Activated CD8-positive, alpha-beta memory T cell treated with anti-CD3 and anti-CD28 coated beads, Interleukin-2, amount 50 U/mL, for 24 hours (primary cell): ENCODE data around the gene APOE.
"Not testable (repeated sequence)": the region's sequence is repeated elsewhere in the genome, so short reads cannot be mapped to it uniquely, and the experiment has no call there.

Experiments
- DNase-seq: peaks from one replicate; pipeline ENCODE4 v3.0.0-alpha.2; 2020; ENCODE audit errors: extremely low read depth

The APOE gene

DNA sequence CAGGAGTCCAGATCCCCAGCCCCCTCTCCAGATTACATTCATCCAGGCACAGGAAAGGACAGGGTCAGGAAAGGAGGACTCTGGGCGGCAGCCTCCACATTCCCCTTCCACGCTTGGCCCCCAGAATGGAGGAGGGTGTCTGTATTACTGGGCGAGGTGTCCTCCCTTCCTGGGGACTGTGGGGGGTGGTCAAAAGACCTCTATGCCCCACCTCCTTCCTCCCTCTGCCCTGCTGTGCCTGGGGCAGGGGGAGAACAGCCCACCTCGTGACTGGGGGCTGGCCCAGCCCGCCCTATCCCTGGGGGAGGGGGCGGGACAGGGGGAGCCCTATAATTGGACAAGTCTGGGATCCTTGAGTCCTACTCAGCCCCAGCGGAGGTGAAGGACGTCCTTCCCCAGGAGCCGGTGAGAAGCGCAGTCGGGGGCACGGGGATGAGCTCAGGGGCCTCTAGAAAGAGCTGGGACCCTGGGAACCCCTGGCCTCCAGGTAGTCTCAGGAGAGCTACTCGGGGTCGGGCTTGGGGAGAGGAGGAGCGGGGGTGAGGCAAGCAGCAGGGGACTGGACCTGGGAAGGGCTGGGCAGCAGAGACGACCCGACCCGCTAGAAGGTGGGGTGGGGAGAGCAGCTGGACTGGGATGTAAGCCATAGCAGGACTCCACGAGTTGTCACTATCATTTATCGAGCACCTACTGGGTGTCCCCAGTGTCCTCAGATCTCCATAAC, at the start of gene APOE:
Gene APOE, plus strand, starts transcription at position 360 of the 724 bp plus-strand sequence. CDS start 829 bp downstream, outside the sequence.
- no peak for DNase-seq

DNA sequence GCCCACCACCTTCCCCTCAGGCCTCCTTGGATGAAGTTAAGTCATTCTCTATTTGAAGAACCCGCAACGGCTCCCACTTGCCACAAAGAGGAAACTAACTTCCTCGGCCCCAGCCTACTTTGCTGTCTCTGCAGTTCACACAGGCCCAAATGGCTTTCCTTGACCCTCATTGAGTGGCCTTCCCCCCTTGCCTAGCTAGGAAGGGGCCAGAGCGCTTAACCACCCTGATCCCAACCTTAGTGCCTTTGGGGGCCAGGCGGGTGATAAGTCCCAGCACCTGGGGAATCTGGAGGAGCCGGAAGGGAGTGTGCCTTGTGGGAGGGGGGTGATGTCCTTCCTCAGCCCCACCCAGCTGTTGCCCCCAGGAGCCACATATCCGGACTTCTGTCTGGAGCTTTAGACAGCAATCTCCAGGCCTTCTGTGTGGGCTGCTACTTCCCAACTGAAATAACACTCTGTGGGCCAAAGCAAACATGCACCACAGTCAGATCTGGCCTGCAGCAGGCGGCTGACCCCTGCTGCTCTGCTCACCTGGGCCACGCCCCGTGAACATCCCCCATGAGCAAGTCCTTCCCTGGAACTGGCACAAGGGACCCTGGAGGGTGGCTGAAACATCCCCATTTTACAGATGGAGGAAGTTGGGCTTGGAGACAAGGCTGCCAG, 49.0 kb upstream of the APOE start:
- DNase-seq: no peak

DNA sequence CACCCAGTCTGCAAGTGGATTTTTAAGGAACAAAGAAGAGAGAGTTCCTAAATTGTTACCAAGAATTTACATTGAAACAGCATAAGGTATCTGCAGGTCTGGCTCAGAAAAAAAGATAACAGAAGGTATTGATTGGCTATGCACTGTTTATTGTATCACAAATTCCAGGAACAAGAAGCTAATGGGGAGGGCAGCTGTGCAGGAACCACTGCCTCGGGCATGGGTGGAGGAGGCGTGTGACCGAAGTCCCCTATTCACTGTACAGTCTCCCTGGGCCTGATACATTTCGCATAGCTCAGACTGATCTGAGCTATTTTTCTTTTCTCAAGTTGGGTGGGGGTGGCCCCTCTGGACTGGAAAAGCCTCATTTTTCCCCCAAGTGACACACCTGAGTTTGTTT, 47.8 kb upstream of the APOE start:
- no peak for DNase-seq

DNA sequence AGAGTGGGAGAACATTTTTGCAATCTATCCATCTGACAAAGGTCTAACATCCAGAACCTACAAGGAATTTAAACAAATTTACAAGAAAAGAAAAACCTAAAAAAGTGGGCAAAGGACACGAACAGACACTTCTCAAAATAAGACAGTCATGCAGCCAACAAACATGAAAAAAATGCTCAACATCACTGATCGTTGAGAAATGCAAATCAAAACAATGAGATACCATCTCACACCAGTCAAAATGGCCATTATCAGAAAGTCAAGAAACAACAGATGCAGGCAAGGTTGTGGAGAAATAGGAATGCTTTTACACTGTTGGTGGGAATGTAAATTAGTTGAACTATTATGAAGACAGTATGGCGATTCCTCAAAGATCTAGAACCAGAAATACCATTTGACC, 44.0 kb upstream of the APOE start:
- DNase-seq: not testable (repeated sequence)

DNA sequence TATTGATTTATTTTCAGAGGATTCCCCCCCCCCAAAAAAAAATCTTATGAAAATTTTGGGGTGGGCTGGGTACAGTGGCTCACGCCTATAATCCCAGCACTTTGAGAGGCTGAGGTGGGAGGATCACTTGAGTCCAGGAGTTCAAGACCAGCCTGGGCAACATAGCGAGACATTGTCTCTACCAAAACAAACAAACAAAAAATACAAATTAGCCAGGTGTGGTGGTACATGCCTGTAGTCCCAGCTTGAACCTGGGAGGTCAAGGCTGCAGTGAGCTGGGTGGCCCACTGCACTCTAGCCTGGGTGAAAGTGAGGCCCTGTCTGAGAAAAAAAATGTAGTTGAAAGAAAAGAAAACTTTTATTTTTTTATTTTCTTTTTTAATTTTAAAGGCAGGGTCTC, 41.6 kb upstream of the APOE start:
- DNase-seq: no peak

DNA sequence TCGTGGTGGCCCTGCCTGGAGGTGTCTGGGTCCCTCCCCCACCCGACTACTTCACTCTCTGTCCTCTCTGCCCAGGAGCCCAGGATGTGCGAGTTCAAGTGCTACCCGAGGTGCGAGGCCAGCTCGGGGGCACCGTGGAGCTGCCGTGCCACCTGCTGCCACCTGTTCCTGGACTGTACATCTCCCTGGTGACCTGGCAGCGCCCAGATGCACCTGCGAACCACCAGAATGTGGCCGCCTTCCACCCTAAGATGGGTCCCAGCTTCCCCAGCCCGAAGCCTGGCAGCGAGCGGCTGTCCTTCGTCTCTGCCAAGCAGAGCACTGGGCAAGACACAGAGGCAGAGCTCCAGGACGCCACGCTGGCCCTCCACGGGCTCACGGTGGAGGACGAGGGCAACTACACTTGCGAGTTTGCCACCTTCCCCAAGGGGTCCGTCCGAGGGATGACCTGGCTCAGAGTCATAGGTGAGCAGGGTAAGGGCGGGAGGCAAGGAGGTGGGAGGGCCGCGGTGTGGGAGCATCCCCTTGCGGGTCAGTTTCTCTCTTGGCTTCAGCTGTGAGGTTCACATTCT, 40.3 kb upstream of the APOE start:
- DNase-seq: no peak

DNA sequence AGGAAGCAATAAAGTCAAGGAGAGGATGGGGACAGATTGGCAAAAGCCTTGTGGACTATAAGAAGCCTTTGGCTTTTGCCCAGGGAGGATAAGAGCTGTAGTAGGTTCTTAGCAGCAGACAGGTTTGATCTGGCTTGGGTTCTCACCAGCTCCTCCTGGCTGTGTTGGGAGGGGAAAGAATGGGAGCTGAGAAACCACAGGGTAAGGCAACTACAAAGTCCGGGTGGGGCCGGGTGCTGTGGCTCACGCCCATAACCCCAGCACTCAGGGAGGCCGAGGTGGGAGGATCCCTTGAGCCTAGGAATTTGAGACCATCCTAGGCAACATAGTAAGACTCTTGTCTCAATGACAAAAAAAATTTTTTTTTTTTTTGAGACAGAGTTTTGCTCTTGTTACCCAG, 38.9 kb upstream of the APOE start:
- DNase-seq: no peak

DNA sequence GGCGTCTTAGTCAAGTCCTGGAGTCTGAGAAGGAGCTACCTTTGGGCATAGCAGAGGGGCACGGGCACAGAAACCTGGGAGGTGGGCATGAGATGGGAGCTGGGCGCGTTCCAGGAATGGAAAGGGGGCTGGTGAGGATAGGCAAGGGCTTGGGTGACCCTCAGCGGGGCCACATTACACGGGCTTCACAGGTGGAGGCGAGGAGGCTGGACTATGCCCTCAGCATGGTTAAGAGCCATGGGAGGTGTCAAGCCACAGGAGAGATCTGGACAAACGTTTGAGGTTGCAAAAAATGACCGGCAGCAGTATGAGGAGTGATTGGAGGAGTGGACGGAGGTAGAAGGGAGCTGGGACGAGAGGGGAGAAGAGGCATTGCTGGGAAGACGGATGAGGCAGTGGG, 38.0 kb upstream of the APOE start:
- DNase-seq: no peak

DNA sequence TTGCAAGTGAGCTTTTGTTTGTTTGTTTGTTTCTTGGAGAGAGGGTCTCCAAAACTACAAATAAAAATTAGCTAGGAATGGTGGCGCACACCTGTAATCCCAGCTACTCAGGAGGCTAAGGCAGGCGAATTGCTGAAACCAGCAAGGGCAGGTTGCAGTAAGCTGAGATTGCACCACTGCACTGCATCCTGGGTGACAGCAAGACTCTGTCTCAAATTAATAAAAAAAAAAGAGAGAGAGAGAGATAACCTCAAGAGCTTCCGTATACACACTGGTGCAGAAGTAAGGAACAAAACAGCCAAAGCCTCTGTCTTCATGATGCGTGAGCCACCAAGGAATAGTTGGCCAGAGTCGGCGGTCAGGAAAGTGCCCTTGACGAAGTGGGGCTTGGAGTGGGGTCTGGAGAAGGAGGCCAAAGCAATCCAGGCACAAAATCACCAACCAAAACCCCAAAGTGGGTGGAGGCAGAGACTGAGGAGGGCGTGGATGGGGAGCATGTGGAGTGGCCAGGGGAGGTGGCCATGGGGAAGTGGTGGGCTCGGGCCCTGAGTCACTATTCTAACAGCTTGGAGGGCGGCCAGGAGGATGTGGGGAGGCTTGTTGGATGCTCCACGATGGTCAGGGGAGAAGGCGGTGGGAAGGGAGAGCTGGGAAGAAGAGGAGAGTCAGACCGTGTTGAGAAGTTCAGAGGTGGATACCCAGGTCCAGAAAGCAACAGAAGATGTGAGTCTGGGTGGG, 35.7 kb upstream of the APOE start:
- DNase-seq: no peak

DNA sequence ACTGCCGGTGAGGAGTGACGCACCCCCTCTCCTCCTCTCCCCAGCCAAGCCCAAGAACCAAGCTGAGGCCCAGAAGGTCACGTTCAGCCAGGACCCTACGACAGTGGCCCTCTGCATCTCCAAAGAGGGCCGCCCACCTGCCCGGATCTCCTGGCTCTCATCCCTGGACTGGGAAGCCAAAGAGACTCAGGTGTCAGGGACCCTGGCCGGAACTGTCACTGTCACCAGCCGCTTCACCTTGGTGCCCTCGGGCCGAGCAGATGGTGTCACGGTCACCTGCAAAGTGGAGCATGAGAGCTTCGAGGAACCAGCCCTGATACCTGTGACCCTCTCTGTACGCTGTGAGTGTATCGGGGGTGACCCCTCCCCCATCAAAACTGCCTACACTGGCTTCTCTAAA, 33.8 kb upstream of the APOE start:
- no peak for DNase-seq

DNA sequence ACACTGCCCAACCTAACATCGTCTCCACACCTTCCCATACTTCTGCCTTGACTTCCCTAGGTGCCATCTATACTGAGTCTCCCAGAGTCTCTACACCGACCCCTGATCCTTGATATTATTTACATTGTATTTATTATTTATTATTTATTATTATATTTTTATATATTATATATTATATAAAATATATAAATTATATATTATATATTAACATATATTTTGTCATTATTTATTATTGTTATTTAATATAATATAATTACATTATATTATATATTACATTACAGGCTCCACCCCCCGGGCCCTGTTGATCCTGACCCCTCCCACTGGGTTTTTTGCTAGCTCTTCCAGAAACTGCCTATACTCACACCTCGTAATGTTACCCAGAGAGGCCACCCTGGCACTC, 32.9 kb upstream of the APOE start:
- no peak for DNase-seq

DNA sequence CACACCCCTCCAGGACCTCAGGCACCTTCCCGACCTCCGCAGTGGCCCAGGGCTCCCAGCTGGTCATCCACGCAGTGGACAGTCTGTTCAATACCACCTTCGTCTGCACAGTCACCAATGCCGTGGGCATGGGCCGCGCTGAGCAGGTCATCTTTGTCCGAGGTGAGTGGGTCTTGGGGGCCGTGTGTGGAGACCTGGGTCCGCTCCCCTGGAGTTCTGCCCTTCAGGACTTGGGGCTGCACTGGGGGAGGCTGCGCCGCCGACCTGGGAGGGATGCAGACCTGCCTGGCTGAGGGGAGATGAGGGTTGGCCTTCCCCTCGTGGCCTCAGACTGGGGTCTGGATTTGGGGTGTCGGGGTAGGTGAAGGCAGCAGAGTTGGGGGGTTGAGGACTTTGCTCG, 31.3 kb upstream of the APOE start:
- DNase-seq: no peak

DNA sequence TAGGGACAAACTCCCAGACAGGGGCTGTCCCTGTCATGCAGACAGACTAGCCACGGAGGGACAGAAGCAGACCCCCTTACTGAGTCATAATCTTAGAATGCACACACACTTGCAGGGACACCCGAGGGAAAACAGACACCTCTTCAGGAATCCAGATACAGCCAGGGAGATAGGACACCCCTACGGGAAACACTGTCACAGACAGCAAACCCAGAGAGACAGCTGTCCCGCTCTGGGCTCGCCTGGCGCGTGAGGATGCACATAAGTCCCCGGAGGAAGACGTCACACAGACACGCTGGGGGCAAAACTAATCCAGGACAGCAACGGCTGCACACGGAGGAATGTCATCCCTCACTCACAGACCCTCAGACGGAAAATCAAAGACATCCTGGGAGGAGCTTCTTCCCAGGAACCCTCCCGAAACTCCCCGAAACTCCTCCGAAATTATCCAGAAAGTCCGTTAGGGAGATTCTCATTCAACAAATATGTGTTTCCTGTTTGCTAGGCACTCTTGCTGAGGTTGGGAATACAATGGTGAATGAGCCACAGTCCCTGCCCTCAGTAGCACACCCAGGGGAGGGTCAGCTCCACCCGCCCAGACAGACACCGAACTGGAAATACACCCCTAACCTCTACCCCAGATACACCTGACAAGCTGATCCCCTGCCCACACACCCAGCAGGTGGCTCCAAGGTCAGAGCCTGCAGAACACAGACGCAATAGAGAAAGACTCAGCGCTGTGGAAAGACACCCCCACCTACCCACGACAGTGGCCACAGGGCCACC, 29.7 kb upstream of the APOE start:
- DNase-seq: no peak

DNA sequence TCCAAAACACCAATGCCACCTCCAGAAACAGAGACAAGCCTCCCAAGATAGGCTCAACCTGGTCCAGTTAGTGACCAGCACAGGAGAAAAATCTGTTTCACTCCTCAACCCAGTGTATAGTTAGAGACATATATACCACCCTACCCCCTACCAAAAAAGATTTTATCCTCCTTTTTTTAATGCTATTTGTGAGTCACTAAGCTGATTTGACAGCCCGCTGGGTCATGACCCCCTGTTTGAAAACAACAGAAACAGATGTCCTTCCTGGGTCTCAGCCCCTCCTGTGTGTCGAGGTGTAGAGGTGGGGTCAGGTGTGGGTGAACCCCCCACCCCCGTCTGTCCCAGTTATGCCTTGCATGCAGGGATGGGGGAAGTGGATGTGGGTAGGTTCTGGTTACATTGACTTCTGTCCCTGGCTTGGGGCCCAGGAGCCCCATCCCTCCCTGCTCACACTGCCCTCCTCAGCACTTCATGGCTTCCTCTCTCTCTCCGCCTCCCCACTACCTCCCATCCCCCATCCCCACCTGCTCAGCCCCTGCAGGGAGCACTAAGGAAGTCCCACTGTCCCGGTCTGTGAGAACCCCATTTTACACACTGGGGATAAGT, 28.6 kb upstream of the APOE start:
- no peak for DNase-seq

DNA sequence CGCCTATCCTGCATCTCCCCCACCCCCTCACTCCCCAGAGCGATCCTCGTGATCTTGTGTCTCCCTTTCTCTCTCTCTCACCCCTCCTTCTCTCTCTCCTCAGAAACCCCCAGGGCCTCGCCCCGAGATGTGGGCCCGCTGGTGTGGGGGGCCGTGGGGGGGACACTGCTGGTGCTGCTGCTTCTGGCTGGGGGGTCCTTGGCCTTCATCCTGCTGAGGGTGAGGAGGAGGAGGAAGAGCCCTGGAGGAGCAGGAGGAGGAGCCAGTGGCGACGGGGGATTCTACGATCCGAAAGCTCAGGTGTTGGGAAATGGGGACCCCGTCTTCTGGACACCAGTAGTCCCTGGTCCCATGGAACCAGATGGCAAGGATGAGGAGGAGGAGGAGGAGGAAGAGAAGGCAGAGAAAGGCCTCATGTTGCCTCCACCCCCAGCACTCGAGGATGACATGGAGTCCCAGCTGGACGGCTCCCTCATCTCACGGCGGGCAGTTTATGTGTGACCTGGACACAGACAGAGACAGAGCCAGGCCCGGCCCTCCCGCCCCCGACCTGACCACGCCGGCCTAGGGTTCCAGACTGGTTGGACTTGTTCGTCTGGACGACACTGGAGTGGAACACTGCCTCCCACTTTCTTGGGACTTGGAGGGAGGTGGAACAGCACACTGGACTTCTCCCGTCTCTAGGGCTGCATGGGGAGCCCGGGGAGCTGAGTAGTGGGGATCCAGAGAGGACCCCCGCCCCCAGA, 27.3 kb upstream of the APOE start:
- no peak for DNase-seq

DNA sequence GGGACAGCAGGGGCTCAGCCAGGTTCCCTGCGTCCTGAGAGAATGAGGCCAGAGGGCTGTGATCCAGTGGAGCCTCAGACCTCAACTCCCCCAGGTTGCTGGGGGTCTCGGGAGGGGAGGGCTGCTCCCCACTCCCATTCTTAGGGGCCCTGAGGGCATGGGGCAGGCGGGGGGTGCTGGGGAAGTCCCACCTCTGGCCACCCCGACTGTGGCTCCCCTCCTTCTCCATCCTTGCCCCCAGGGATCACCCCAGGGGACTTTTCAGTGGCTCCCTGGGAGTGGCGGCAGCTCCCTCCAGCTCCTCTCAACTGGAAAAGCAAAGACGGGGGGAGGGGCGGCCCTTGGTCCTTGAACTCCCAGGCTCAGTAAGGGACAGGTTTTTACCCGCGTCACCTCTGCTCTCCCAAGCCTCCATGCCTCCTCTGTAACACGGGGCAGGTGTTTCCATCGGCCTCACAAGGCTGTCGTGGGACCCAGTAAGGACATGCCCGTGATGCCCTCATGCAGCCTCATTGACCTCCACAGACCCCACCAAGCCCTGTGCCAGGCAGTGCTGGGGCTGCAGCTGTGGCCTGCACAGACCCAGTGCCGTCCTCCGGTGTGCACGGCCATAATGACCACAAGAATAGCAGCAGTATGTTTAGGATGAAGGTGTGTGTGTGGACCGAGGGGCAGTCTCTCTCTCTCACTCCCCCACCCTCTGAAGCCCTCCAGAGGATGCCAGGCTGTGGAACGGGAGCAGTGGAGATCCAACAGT, 26.1 kb upstream of the APOE start:
- DNase-seq: no peak

DNA sequence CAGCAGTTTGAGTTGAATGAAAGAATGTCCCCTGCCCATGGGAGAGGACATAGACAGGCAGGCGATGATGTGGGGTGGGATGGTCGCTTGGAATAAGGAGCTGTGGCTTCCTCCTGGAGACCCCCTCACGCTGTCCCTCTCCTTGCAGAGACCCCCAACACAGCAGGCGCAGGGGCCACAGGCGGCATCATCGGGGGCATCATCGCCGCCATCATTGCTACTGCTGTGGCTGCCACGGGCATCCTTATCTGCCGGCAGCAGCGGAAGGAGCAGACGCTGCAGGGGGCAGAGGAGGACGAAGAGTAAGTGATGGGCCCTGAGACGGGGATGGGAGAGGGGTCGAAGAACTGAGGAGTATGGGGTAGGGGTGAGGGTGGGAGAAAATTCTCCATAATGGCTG, 23.5 kb upstream of the APOE start:
- no peak for DNase-seq

DNA sequence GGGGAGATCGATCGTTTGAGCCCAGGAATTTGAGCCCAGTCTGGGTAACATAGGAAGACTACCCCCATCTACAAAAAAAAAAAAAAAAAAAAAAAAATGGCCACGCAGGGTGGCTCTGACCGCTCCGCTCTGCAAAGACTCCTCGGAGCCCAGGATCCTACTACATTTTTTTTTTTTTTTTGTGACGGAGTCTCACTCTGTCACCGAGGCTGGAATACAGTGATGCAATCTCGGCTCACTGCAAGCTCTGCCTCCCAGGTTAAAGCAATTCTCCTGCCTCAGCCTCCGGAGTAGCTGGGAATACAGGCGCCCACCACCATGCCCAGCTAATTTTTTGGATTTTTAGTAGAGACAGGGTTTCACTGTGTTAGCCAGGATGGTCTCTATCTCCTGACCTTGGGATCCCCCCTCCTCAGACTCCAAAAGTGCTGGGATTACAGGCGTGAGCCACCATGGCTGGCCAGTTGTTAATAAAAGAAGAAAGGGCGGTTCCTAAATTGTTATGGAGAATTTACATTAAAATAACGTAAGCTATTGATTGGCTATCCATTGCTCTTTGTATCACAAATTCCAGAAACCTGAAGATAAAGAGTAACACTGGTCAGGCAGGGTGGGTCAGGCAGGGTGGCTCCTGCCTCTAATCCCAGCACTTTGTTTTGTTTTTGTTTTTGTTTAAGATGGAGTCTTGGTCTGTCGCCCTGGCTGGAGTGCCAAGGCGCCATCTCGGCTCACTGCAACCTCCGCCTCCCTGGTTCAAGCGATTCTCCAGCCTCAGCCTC, 22.8 kb upstream of the APOE start:
- DNase-seq: not testable (repeated sequence)

DNA sequence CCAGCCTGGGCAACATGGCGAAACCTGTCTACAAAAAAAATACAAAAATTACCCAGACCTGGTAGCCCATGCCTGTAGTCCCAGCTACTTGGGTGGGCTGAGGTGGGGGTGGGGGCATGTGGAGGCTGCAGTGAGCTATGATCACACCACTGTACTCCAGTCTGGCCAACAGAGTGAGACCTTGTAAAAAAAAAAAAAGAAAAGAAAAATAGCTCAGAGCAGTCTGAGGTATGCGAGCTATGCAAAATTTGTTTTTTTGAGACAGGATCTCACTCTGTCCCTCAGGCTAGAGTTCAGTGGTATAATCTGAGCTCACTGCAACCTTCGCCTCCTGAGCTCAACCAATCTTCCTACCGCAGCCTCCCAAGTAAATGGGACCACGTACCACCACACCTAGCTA, 21.7 kb upstream of the APOE start:
- no peak for DNase-seq
